Effector CD4-positive, alpha-beta T cell (primary cell): ENCODE results near the gene PRX.
"Not testable (repeated sequence)": the region's sequence is repeated elsewhere in the genome, so short reads cannot be mapped to it uniquely, and the experiment has no call there.

Experiments
- DNase-seq: peaks from one replicate; pipeline ENCODE4 v3.0.0-alpha.2; 2020
- total RNA-seq: gene quantifications from one replicate; lab custom pipeline; 2026; lab: John Stamatoyannopoulos, UW

Gene PRX, protein sequence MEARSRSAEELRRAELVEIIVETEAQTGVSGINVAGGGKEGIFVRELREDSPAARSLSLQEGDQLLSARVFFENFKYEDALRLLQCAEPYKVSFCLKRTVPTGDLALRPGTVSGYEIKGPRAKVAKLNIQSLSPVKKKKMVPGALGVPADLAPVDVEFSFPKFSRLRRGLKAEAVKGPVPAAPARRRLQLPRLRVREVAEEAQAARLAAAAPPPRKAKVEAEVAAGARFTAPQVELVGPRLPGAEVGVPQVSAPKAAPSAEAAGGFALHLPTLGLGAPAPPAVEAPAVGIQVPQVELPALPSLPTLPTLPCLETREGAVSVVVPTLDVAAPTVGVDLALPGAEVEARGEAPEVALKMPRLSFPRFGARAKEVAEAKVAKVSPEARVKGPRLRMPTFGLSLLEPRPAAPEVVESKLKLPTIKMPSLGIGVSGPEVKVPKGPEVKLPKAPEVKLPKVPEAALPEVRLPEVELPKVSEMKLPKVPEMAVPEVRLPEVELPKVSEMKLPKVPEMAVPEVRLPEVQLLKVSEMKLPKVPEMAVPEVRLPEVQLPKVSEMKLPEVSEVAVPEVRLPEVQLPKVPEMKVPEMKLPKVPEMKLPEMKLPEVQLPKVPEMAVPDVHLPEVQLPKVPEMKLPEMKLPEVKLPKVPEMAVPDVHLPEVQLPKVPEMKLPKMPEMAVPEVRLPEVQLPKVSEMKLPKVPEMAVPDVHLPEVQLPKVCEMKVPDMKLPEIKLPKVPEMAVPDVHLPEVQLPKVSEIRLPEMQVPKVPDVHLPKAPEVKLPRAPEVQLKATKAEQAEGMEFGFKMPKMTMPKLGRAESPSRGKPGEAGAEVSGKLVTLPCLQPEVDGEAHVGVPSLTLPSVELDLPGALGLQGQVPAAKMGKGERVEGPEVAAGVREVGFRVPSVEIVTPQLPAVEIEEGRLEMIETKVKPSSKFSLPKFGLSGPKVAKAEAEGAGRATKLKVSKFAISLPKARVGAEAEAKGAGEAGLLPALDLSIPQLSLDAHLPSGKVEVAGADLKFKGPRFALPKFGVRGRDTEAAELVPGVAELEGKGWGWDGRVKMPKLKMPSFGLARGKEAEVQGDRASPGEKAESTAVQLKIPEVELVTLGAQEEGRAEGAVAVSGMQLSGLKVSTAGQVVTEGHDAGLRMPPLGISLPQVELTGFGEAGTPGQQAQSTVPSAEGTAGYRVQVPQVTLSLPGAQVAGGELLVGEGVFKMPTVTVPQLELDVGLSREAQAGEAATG (N-terminal part only)
- 7.7 reads per million, percentile 27 among the genes with 10 or more reads in this experiment for total RNA-seq

- no peak for DNase-seq
Observed at GRCh38 chr19:40413291-40413845, at the start of gene PRX. TSS of gene PRX (minus strand) at chr19:40413378. CDS start at chr19:40407932, 5,446 bp downstream.

GRCh38 chr19:40461669-40462221 lies 48.6 kb upstream of the PRX start:
- no peak for DNase-seq

DNA sequence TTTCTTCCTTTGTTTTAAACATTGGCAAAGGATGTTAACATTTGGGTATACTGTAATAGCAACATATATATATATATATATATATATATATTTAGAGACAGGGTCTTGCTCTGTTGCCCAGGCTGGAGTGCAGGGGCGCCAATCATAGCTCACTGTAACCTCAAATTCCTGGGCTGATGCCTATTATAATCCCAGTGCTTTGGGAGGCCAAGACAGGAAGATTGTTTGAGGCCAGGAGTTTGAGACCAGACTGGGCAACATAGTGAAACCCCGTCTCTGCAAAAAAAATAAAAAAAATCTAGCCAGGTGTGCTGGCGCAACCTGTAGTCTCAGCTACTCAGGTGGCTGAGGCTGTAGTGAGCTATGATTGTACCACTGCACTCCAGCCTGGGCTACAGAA lies 47.0 kb upstream of the PRX start:
- DNase-seq = no peak

DNA sequence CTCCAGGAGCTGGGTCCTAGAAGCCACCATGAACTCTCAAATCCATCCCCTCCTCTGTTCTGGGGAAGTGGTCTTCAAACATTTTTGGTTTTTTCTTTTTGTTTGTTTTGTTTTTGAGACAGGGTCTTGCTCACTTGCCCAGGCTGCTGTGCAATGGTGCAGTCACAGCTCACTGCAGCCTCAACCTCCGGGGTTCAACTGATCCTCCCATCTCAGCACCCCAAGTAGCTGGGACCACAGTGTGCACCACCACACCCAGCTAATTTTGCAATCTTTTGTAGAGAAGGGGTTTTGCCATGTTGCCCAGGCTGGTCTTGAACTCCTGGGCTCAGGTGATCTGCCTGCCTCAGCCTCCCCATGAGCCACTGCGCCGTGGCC lies 45.4 kb upstream of the PRX start:
- no peak for DNase-seq

DNA sequence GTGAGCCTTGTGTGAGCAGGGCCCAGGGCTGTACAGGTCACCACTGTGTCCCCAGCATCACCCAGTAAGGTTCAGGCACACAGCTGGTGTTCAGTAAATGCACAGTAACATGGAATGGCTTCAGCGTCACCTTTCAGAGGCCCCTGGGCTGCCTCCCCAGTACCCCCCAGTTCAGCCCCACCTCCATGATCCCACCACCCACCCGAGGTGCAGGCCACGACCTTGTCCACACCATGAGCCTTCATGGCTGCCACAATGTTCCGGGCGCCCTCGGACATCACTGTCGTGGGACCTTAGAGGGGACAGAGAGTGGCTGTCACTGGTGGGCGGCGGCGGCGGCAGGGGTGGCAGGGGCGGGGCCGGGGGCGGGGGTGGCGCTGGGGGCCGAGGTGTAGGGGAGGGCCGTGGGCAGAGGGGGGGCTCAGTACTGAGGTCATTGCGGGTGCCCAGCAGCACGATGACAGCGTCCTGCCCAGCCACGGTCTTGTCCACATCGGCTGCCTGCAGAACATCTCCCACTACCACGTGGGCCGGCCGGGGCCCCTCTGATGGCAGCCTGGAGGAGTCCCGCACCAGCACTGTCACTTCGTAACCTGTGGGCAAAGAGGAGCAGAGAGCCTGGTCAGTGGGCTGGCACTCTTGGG lies 44.9 kb upstream of the PRX start:
- DNase-seq = no peak

DNA sequence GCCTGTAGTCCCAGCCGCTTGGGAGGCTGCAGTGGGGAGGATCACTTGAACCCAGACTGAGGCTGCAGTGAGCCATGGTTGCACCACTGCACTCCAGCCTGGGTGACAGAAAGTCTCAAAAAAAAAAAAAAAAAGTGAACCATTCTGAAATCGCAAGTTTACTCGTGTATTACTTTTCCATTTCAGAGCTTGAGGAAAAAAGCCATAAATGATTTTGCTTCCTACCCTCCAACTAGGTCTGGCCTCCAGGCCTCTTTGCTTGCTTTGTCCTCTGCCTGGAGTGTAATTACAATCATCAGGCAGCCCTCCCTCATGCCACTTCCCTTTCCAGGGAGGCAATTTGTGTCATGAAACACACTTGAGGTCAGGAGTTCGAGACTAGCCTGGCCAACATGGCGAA lies 43.9 kb upstream of the PRX start:
- no peak for DNase-seq

DNA sequence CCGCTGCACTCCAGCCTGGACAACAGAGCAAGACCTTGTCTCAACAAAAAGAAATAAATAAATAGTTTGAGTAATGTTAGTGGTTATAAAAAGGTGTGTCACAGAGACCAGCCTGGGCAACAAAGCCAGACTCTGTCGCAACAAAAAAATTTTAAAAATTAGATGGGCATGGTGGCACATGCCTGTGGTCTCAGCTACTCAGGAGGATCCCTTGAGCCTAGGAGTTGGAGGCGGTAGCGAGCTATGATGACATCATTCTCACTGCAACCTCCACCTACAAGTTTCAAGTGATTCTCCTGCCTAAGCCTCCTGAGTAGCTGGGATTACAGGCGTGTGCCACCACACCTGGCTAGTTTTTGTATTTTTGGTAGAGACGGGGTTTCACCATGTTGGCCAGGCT lies 40.8 kb upstream of the PRX start:
- DNase-seq = not testable (repeated sequence)

DNA sequence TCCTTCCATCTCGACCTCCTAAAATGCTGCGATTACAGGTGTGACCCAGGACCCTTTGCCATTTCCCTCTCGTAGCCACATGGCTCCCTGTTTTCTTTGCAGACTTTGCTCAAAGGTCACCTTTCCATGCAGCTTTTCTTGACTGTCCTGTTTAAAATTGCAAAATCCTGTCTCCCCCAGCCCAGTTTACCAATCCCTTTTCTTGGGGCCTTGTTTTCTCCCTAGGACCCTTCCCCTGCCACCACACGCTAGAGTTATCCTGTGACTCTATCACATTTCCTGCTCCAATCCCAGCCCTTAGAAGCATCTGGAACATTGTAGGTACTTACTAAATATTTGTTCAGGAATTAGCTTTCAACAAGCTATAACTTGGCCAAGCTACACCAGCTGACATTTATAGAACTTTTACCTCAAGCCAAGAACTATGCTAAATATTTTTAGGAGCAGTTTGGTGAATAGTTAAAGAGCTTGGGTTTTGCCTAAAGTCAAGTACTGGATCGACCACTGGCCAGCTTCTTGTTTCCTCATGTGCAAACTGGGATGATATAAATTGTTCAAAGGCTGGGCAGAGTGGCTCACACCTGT lies 40.1 kb upstream of the PRX start:
- DNase-seq = no peak

DNA sequence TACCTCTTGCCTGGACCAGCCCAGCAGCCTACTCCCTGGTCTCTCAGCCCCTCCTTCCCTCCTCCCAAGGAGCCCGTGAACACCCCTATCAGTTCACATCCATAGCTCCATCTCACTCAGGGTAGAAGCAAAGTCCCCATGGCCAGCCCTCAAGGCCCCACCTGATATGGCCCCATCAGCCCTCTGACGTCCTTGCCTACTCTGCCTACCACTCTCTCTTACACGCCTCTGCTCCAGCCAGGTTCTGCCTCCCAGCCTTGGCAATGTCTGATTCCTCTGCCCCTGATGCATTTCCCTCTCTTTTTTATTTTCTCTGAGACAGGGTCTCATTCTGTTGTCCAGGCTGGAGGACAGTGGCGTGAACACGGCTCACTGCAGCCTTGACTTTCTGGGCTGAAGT lies 38.8 kb upstream of the PRX start:
- DNase-seq = no peak

- no peak for DNase-seq
Observed at GRCh38 chr19:40450664-40451063, 37.5 kb upstream of the PRX start.

GRCh38 chr19:40449506-40449905 lies 36.3 kb upstream of the PRX start:
- DNase-seq = no peak

DNA sequence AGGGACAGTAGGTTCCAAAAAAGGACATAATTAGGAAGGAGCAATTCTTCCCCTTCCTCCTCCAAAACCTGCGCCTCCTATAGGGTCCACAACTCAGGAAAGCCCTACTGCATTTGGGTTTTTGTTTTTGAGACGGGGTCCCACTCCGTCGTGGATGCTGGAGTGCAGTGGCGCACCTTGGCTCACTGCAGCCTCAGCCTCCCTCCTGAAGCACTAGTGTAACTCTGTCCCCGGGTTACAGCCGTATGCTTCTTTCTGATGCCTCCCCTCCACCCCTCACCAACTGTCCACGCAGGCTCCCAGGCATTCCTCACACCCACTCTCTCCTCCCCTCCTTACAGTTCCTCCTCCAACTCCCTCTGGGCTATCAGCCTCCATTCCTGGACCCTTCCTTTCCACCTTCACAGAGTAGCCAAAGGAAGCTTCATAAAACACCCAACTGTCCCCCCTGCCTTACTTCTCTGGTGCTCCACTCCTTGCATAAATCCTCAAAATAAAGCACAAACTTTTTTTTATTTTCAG lies 33.1 kb upstream of the PRX start:
- DNase-seq = no peak

DNA sequence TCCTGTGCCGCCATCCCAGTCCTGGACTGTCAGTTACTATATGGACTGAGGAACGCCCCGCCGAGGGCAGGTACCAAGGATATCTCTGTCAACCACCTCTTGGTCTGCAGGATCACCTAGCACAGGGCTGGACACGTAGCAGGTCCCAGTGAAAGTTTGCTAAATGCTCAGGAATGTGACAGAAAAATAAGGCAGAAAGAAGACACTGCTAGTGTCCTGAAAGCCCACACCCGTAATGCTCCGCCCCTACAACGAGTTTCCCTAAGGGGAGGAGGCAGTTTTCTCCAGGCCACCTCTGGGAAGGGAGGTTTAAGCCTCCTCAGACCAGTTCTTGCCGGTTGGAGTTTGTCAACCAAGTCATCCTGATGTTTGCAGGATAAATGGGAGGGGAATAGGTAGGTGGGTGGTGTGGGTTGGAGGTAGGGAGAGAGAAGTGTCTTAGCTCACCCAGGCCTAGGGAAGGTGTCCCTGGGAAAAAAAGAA lies 32.6 kb upstream of the PRX start:
- DNase-seq = no peak

- no peak for DNase-seq
Observed at GRCh38 chr19:40444825-40445312, 31.7 kb upstream of the PRX start.

DNA sequence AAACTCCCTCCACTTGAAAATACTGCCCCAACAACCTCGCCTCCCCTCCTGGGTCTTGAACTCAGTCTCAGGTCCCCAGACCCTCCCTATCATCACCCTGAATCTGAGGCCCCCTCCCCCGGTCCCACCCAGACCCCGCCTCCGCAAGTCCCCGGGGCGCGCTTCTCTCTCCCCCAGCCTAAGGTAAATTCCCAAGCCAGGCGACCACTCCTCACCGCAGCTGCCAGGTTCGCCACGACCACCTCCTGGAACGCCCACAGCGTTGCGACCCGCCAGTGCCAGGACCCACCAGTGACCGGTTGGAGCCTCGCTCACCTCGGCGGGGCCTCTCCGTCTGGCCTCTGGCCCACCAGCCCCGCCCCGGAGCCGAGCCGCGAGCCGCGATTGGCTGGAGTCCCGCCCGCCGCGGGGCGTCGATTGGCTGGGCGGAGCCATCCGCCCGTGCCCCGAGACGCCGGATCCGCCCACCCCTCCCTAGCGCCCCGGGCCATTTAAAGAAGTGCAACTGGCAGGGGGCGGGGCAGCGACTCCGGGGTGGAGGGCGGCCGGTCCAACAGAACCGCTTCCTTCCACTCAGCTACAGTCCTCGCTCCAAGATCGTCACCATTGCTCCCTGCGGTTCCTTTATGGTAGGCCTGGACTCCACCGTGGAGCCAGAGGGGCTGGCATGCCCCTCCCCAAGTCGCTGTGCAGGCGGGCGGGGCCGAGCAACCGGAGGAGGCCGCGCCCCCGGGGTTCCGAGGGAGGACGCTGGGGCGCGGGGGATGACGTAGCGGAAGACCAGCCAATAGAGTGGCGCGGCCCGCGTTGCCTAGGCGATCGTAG lies 31.0 kb upstream of the PRX start, which contains the start of gene SERTAD3:
Gene SERTAD3 (minus strand): TSS at position 336 of the 825 bp plus-strand sequence. CDS start 2,255 bp downstream, outside the sequence.
- peak; percentile 96 for DNase-seq

DNA sequence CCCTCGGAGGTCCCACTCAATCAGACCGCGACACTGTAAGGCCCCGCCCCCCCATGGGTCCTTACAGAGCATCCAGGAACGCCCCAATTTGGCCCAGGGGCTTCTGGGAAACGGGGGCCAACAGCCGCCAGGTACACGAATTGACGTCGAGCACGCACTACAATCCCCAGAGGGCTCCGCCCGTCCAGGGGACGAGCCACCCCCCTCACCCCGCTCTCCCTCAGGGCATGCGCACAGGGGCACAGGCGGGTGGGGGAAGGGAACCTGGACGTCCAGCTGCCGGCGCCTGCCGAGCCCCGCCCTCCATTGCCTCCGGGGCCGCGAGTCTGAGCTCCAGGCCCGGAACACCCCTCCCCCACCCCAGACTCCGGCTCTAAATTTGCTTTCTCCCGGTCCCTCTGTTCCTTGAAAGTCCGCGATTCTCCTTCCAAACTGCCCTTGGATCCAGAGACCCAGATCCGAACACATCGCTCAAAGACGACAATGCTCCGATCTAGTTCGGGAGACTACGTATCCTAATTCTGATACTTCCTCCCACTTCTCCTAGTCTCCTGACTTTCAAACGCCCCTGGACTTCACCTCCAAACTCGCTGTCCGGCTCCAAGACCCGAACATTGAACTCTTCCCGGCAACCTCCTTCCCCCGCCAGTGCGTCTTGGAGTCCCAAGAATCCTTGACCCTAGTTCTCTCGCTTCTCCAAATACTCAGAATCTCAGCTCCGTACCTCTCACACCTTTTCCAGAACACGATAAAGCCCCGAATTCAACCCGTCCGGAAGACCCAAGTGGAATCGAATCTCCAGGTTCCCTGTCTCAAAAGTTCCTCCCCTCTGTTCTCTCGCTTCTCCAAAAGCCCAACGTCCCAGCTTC lies 30.2 kb upstream of the PRX start:
- DNase-seq = peak; percentile 99

GRCh38 chr19:40442328-40443130 lies 29.4 kb upstream of the PRX start:
- DNase-seq = no peak

GRCh38 chr19:40441719-40442253 lies 28.6 kb upstream of the PRX start:
- DNase-seq = no peak
